GM12878 (cell line): ENCODE measurements around the gene NYAP1. TPM values are rescaled to one million over a fixed set of nuclear protein-coding genes. Genes with fewer than 3 reads are reported as not detected.

Experiments
- BCL11A ChIP-seq: IDR thresholded peaks from 2 replicates; pipeline ENCODE4 v1.6.1; 2011; ENCODE audit warnings: low read depth, low read length
- CEBPB ChIP-seq, 2 experiments: fragments of 150-350 bp in 1 of 2; IDR thresholded peaks; 2 replicates each; pipeline ENCODE4 v1.6.1; 2012 to 2014; ENCODE audit warnings: low read depth in 2 of 2, low read length in 2 of 2, borderline replicate concordance in 1 of 2, inconsistent platforms in 1 of 2
- IKZF2 ChIP-seq, 2 experiments: fragments of 450-650 bp; IDR thresholded peaks; 2 replicates each; pipeline ENCODE4 v1.6.1; 2017; ENCODE audit warnings: mild to moderate bottlenecking in 2 of 2, moderate library complexity in 2 of 2
- MLLT1 ChIP-seq: fragments of 450-650 bp; IDR thresholded peaks from 2 replicates; pipeline ENCODE4 v1.6.1; 2016; ENCODE audit warnings: mild to moderate bottlenecking
- POLR2A ChIP-seq: IDR thresholded peaks from 2 replicates; pipeline ENCODE4 v1.6.1; 2011; ENCODE audit warnings: low read depth, mild to moderate bottlenecking, low read length
- YBX1 ChIP-seq: fragments of 450-650 bp; IDR thresholded peaks from 2 replicates; pipeline ENCODE4 v1.6.1; 2016; ENCODE audit warnings: antibody characterized with exemption
- ZBTB33 ChIP-seq: fragments of 450-650 bp; IDR thresholded peaks from 2 replicates; pipeline ENCODE4 v1.6.1; 2017; ENCODE audit warnings: mild to moderate bottlenecking
- ZNF24 ChIP-seq: fragments of 450-650 bp; IDR thresholded peaks from 2 replicates; pipeline ENCODE4 v1.6.1; 2017; ENCODE audit warnings: antibody characterized with exemption, mild to moderate bottlenecking
- polyA plus RNA-seq, 11 experiments: library from polyadenylated mRNA; depleted of rRNA in 4 of 11; unstranded in 6 of 11; stranded (reverse) in 5 of 11; fragments of >200 nt; fragmentation: Nextera tagmentation in 4 of 11; fragmentation: Illumina TruSeq in 1 of 11; extraction: Ambion mirVana in 4 of 11; extraction: Trizol in 1 of 11; gene quantifications; 1 replicate in 1 of 11; 2 replicates in 10 of 11; pipeline versions ENCODE4 v1.2.1 to v1.2.3, GENCODE V29; 2011 to 2016; ENCODE audit warnings: inconsistent platforms in 2 of 11, missing spikeins in 2 of 11, low read depth in 1 of 11
- total RNA-seq, 4 experiments: library from RNA; depleted of rRNA in 3 of 4; stranded (reverse); fragments of >200 nt in 3 of 4; fragmentation: Illumina TruSeq in 1 of 4; extraction: Trizol in 1 of 4; gene quantifications; 2 replicates each; pipeline versions ENCODE4 v1.2.1 to v1.2.3, GENCODE V29; 2013 to 2021
- TF ChIP-seq, protein P1 (sequence below): fragments of 150-350 bp; IDR thresholded peaks from 2 replicates; pipeline ENCODE4 v1.6.1; 2016; ENCODE audit warnings: low read depth, low read length

The NYAP1 gene
- total and polyA plus RNA-seq, 10 of the 15 experiments (the other 5 are each of a cell fraction or from before 2014, with no cell fraction given), result 0.04 to 0.28 (median 0.11) TPM; not detected in 6

DNA sequence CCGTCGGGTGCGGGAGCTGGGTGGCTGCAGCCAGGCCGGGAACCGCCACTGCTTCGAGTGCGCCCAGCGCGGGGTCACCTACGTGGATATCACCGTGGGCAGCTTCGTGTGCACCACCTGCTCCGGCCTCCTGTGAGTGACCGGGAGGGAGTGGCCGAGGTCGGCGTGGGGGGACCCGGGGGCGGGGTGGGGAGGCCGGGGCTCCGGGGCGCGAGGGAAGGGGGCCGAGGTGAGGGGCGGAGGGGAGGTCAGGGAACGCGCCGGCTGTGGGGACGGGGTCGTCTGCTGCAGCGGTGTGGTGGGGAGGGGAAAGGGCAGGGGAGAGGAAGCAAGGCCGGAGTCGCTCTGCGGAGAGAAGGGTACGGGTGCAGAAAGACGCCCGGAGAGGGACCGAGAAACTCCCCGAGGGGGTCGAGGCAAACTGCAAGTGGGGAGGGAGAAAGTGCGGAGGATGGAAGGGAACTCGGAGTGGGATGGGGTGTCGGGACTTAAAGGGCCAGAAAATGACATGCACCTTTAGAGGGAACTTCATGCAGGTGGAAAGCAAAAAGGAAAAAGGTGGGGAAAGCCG is 55.8 kb downstream of the NYAP1 start (continued):
- TF ChIP-seq CEBPB (IDR thresholded peaks at IDR 0.05; ENCODE audit: borderline replicate concordance in 1 of 2, low read depth in 2 of 2, low read length in 2 of 2), result no peak
- 0 out of 4 replicates have a peak, but pooled peaks of 1 of the 2 experiments have one; percentile 17 for TF ChIP-seq IKZF2 (IDR thresholded peaks at IDR 0.05)
- no peak for TF ChIP-seq ZBTB33
- no peak for TF ChIP-seq BCL11A
- no peak for TF ChIP-seq YBX1
- no peak for TF ChIP-seq ZNF24
- TF ChIP-seq, protein P1, sequence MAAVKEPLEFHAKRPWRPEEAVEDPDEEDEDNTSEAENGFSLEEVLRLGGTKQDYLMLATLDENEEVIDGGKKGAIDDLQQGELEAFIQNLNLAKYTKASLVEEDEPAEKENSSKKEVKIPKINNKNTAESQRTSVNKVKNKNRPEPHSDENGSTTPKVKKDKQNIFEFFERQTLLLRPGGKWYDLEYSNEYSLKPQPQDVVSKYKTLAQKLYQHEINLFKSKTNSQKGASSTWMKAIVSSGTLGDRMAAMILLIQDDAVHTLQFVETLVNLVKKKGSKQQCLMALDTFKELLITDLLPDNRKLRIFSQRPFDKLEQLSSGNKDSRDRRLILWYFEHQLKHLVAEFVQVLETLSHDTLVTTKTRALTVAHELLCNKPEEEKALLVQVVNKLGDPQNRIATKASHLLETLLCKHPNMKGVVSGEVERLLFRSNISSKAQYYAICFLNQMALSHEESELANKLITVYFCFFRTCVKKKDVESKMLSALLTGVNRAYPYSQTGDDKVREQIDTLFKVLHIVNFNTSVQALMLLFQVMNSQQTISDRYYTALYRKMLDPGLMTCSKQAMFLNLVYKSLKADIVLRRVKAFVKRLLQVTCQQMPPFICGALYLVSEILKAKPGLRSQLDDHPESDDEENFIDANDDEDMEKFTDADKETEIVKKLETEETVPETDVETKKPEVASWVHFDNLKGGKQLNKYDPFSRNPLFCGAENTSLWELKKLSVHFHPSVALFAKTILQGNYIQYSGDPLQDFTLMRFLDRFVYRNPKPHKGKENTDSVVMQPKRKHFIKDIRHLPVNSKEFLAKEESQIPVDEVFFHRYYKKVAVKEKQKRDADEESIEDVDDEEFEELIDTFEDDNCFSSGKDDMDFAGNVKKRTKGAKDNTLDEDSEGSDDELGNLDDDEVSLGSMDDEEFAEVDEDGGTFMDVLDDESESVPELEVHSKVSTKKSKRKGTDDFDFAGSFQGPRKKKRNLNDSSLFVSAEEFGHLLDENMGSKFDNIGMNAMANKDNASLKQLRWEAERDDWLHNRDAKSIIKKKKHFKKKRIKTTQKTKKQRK, result no peak
- peak; percentile 29; the same call in 1 of the 2 replicates for TF ChIP-seq MLLT1
- peak; percentile 8 for TF ChIP-seq POLR2A
